Neural crest cell (in vitro differentiated cells): ENCODE results near the gene THUMPD2. TPM values are rescaled to one million over a fixed set of nuclear protein-coding genes. Genes with fewer than 3 reads are reported as not detected.

Experiments
- DNase-seq: peaks from one replicate; pipeline ENCODE4 v3.0.0; 2021; ENCODE audit warnings: low read depth, mixed read lengths, low spot score
- H3K27ac Mint-ChIP-seq: one replicate; pipeline ENCODE4 v1.8.0; 2021; ENCODE audit warnings: mild to moderate bottlenecking, mixed read lengths; ENCODE audit not compliant: unreplicated experiment
- H3K27me3 Mint-ChIP-seq: 2 replicates; pipeline ENCODE4 v1.8.0; 2021; ENCODE audit warnings: low read depth, mild to moderate bottlenecking, mixed read lengths
- H3K36me3 Mint-ChIP-seq: 2 replicates; pipeline ENCODE4 v1.8.0; 2021; ENCODE audit warnings: low read depth, mild to moderate bottlenecking, mixed read lengths
- H3K4me1 Mint-ChIP-seq: 2 replicates; pipeline ENCODE4 v1.8.0; 2021; ENCODE audit warnings: mixed read lengths
- H3K4me3 Mint-ChIP-seq: one replicate; pipeline ENCODE4 v1.8.0; 2021; ENCODE audit warnings: mild to moderate bottlenecking, mixed read lengths
- H3K9me3 Mint-ChIP-seq: 2 replicates; pipeline ENCODE4 v1.8.0; 2021; ENCODE audit warnings: mixed read lengths
- long read RNA-seq: library from polyadenylated mRNA; unstranded; transcript quantifications from one replicate; pipeline ENCODE4 v2.0.0, GENCODE V29; 2020
- total RNA-seq: library from RNA; stranded (reverse); gene quantifications from 2 replicates; pipeline ENCODE4 v1.2.1, GENCODE V29; 2021
- TF ChIP-seq, protein P1 (sequence below): fragments of 200-600 bp; sonication (generic); conservative IDR thresholded peaks from 2 replicates; pipeline ENCODE4 v1.5.0; 2021; ENCODE audit warnings: antibody characterized with exemption, mild to moderate bottlenecking

THUMPD2 gene
- 14.4 and 14.9 TPM in 2 replicates for total RNA-seq
- long read RNA-seq, transcript THUMPD2-204 (10 exons, 1,970 nt) = major isoform, 5 of 36 reads
- long read RNA-seq, partial matches to known transcripts = 3 of 36 reads
- long read RNA-seq, other reads (novel, unspliced or antisense) = 27 of 36 reads

DNA sequence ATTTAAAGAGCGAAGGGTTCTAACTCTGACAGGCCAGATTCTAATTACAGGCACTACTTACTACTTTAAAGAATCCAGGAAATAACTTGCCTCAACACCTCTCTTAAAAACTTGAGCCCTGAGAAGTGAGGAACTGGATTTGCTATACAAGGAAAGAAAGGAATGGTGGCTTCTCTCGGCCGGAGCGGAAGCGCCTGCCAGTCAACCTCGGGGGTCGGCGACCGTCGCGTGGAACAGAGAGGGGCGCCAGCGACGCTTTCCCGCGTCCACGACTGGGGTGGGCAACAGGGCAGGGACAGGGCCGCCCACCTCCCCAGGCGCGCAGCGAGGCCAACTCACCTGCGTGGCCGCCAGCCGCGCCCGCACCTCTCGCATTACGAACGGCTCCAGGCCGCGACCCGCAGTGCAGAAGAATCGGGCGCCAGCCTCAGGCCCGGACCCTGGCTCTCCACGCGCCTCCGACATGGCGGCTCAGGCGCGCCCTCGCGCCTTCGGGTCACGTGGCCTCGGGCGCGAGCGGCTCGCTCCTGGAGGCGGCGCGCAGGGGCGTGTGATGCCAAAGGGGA is at the start of gene THUMPD2:
THUMPD2 (minus strand) TSS at position 484 of the 566 bp plus-strand sequence; CDS start at position 465, 19 bp downstream.
- Mint-ChIP-seq H3K9me3 (no peaks in the 10 kb centered on the region), H3K4me1 (peaks cover 36% of the 10 kb centered on the region), H3K36me3 (peaks cover 4% of the 10 kb centered on the region), H3K27ac (peak within 1 kb of the TSS; percentile 89), H3K27me3 (no peaks in the 10 kb centered on the region), H3K4me3 (peak within 1 kb of the TSS; percentile 90)
- DNase-seq = peak; percentile 66
- TF ChIP-seq, protein P1, sequence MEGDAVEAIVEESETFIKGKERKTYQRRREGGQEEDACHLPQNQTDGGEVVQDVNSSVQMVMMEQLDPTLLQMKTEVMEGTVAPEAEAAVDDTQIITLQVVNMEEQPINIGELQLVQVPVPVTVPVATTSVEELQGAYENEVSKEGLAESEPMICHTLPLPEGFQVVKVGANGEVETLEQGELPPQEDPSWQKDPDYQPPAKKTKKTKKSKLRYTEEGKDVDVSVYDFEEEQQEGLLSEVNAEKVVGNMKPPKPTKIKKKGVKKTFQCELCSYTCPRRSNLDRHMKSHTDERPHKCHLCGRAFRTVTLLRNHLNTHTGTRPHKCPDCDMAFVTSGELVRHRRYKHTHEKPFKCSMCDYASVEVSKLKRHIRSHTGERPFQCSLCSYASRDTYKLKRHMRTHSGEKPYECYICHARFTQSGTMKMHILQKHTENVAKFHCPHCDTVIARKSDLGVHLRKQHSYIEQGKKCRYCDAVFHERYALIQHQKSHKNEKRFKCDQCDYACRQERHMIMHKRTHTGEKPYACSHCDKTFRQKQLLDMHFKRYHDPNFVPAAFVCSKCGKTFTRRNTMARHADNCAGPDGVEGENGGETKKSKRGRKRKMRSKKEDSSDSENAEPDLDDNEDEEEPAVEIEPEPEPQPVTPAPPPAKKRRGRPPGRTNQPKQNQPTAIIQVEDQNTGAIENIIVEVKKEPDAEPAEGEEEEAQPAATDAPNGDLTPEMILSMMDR = no peak

- DNase-seq = no peak
- Mint-ChIP-seq H3K9me3 (no peaks in the 10 kb centered on the region), H3K4me3 (no peak overlapping the region), H3K27me3 (no peaks in the 10 kb centered on the region), H3K36me3 (no peaks in the 10 kb centered on the region), H3K27ac (no peak overlapping the region), H3K4me1 (no peaks in the 10 kb centered on the region)
- TF ChIP-seq, protein P1 = no peak
These were observed 42.8 kb upstream of the THUMPD2 start for GRCh38 chr2:39821871-39822270.

DNA sequence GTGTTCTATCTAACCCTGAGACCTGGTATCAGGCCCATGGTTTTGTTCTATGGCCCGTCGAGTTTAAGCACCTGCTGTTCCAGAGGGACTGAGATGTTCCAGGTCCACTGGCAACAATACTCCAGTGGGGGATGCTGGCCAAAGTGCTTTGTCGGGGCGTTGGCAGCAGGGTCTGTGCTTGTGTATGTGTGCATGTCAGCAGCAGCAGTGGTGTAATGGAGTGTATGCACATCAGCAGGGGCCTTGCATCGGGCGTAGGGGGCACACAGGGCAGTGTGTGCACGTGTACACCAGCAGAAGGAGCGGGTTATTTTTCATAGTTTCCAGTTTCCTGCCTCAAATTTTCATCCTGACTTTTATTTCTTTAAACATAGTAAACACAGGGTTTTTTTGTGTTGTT is 37.8 kb upstream of the THUMPD2 start:
- TF ChIP-seq, protein P1 = no peak
- Mint-ChIP-seq H3K9me3 (peaks cover 8% of the 10 kb centered on the region), H3K27ac (peak overlapping the region; percentile 83), H3K4me3 (no peak overlapping the region), H3K27me3 (no peaks in the 10 kb centered on the region), H3K36me3 (peaks cover 3% of the 10 kb centered on the region), H3K4me1 (no peaks in the 10 kb centered on the region)
- no peak for DNase-seq

DNA sequence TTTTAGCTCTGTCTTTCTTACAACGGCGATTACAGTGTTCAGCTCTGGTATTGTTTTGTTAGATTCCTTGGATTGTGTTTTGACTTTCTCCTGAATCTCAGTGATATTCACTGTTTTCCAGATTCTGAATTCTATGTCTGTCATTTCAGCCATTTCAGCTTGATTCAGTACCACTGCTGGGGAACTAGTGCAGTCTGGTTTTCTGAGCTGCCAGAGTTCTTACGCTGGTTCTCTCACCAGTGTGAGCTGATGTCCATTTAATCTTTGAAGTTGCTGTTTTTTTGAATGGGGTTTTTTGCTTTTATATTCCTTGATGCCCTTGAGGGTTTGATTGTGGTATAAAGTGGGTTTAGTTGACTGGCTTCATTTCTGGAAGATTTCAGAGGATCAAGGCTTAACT is 37.4 kb upstream of the THUMPD2 start:
- H3K4me1 Mint-ChIP-seq = no peaks in the 10 kb centered on the region
- no peak overlapping the region for H3K27ac Mint-ChIP-seq
- H3K36me3 Mint-ChIP-seq = peaks cover 3% of the 10 kb centered on the region
- TF ChIP-seq, protein P1 = no peak
- H3K4me3 Mint-ChIP-seq = no peak overlapping the region
- no peaks in the 10 kb centered on the region for H3K27me3 Mint-ChIP-seq
- H3K9me3 Mint-ChIP-seq = peaks cover 12% of the 10 kb centered on the region
- DNase-seq = no peak

DNA sequence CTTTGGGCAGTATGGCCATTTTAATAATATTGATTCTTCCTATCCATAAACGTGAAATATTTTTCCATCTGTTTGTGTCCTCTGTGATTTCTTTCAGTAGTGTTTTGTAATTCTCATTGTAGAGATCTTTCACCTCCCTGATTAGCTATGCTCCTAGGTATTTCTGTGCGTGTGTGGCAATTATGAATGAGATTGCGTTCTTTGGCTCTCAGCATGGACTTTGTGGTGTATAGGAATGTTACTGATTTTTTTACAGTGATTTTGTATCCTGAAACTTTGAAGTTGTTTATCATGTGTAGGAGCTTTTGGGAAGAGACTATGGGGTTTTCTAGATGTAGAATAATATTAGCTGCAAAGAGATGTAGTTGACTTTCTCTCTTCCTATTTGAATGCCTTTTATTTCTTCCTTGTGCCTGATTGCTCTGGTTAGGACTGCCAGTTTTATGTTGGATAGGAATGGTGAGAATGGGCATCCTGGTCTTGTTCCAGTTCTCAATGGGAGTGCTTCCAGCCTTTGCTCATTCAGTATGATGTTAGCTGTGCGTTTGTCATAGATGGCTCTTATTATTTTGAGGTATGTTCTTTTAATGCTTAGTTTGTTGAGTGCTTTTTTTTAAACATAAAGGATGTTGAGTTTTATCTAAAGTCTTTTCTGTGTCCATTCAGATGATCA is 27.0 kb upstream of the THUMPD2 start:
- H3K36me3 Mint-ChIP-seq = peaks cover 12% of the 10 kb centered on the region

More for the DNA sequence above, 27.0 kb upstream of the THUMPD2 start:
- Mint-ChIP-seq H3K9me3 (peaks cover 26% of the 10 kb centered on the region), H3K27ac (no peak overlapping the region), H3K27me3 (no peaks in the 10 kb centered on the region), H3K4me1 (no peaks in the 10 kb centered on the region), H3K4me3 (no peak overlapping the region)
- TF ChIP-seq, protein P1 = no peak
- DNase-seq = no peak
